IPS DF 4.7 (cell line): Measurements from ENCODE around the gene PACS2.

ENCODE experiments used
- DNase-seq: peaks from one replicate; pipeline ENCODE4 v3.0.0-alpha.2; 2013; ENCODE audit warnings: low spot score; ENCODE audit errors: extremely low read depth

The PACS2 gene

GRCh38 chr14:105420101-105420973, 105.8 kb downstream of the PACS2 start:
- DNase-seq, result no peak

- DNase-seq, result no peak
These were observed 106.6 kb downstream of the PACS2 start for GRCh38 chr14:105420974-105421674.

- DNase-seq, result no peak
These were observed 107.4 kb downstream of the PACS2 start for GRCh38 chr14:105421723-105422615.

- no peak for DNase-seq
These were observed 108.3 kb downstream of the PACS2 start for GRCh38 chr14:105422695-105423487.

GRCh38 chr14:105423488-105424195, 109.1 kb downstream of the PACS2 start:
- no peak for DNase-seq

GRCh38 chr14:105424861-105425260, 110.3 kb downstream of the PACS2 start:
- no peak for DNase-seq

- DNase-seq, result no peak
These were observed 111.3 kb downstream of the PACS2 start for GRCh38 chr14:105425823-105426247.

- no peak for DNase-seq
These were observed 112.0 kb downstream of the PACS2 start for GRCh38 chr14:105426416-105427130.

- no peak for DNase-seq
These were observed 112.9 kb downstream of the PACS2 start for GRCh38 chr14:105427412-105427811.

- DNase-seq, result no peak
These were observed 113.5 kb downstream of the PACS2 start for GRCh38 chr14:105427936-105428485.

- no peak for DNase-seq
These were observed 115.5 kb downstream of the PACS2 start for GRCh38 chr14:105430042-105430441.

GRCh38 chr14:105430565-105430964, 116.0 kb downstream of the PACS2 start:
- DNase-seq, result no peak

GRCh38 chr14:105431256-105431655, 116.7 kb downstream of the PACS2 start:
- DNase-seq, result no peak

- DNase-seq, result no peak
These were observed 118.1 kb downstream of the PACS2 start for GRCh38 chr14:105432657-105433056.

GRCh38 chr14:105433161-105433605, 118.6 kb downstream of the PACS2 start:
- no peak for DNase-seq

- DNase-seq, result no peak
These were observed 121.9 kb downstream of the PACS2 start for GRCh38 chr14:105436402-105436801.

GRCh38 chr14:105436891-105437722, 122.6 kb downstream of the PACS2 start:
- no peak for DNase-seq
